A673 (cell line): ENCODE data around the gene ZGLP1.

Experiments used
- EZH2 ChIP-seq: fragments of 200-600 bp; sonication (generic); IDR thresholded peaks from 2 replicates; pipeline ENCODE4 v1.6.1; 2017; ENCODE audit warnings: borderline replicate concordance, low read depth, mild to moderate bottlenecking, mixed read lengths, antibody characterized with exemption, low read length; ENCODE audit not compliant: poor library complexity, severe bottlenecking
- TF ChIP-seq, protein P1 (sequence below): fragments of 300-800, 200-600 bp; sonication (generic); conservative IDR thresholded peaks from 2 replicates; pipeline ENCODE4 v1.5.1; 2017; ENCODE audit warnings: low read depth, mild to moderate bottlenecking, antibody characterized with exemption, low read length, moderate library complexity, mixed read lengths

DNA sequence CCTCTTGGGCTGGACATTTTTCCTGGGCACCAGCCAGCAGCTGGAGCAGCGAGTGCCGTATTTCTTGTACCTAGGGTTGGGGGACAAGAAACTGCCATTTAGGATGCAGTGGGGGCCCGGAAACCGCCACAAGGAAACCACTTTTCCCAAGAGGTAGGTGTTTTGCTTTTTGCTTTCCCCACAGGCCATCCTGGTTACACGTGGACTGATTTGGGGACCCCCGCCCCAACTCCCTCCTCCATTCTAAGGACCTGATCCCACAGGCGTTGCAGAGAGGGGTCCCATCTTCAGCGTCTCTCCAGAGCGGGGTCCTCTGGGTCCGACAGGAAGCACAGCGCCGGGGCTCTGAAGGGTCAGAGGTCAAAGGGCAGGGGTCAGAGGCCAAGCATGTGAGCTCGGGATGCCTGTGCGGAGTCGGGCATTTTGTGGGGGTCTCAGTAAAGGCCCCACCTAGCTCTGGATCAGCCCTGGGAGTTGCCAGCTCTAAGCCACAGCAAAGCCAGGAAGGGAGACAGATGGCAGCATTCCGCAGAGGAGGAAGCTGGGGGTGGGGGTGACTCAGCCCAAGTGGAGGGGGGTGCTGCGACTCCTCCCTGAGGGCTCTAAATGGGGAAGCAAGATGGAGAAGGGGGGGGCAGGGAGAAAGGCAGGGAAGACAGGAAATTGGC, 4.3 kb downstream of the ZGLP1 start:
- TF ChIP-seq, protein P1, sequence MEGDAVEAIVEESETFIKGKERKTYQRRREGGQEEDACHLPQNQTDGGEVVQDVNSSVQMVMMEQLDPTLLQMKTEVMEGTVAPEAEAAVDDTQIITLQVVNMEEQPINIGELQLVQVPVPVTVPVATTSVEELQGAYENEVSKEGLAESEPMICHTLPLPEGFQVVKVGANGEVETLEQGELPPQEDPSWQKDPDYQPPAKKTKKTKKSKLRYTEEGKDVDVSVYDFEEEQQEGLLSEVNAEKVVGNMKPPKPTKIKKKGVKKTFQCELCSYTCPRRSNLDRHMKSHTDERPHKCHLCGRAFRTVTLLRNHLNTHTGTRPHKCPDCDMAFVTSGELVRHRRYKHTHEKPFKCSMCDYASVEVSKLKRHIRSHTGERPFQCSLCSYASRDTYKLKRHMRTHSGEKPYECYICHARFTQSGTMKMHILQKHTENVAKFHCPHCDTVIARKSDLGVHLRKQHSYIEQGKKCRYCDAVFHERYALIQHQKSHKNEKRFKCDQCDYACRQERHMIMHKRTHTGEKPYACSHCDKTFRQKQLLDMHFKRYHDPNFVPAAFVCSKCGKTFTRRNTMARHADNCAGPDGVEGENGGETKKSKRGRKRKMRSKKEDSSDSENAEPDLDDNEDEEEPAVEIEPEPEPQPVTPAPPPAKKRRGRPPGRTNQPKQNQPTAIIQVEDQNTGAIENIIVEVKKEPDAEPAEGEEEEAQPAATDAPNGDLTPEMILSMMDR, result no peak
- TF ChIP-seq EZH2, result no peak
